CD14-positive monocyte (primary cell): ENCODE data around the gene VPS13A. TPM values are rescaled to one million over a fixed set of nuclear protein-coding genes. Genes with fewer than 3 reads are reported as not detected.

Experiments
- DNase-seq, 3 donors: peaks; one replicate each; pipeline ENCODE4 v3.0.0-alpha.2; 2011 to 2022
- H2AFZ ChIP-seq: 2 replicates; pipeline ENCODE4 v1.6.0; 2012; ENCODE audit warnings: mild to moderate bottlenecking, low read depth, low read length, inconsistent platforms; ENCODE audit not compliant: insufficient read depth, poor library complexity, severe bottlenecking
- H3K27ac ChIP-seq, 2 donors: 1 replicate in 1 of 2; 2 replicates in 1 of 2; pipeline ENCODE4 v1.5.1; 2012 to 2013; ENCODE audit warnings: low read length in 2 of 2, control low read depth in 1 of 2, inconsistent platforms in 1 of 2, low read depth in 1 of 2, mild to moderate bottlenecking in 1 of 2
- H3K27me3 ChIP-seq, 2 donors: one replicate each; pipeline versions ENCODE4 v1.6.0 to v1.6.1; 2011 to 2013; ENCODE audit warnings: low read length in 2 of 2; ENCODE audit not compliant: control insufficient read depth in 2 of 2, insufficient read depth in 2 of 2
- H3K36me3 ChIP-seq, 2 donors: replicated peaks in 1 of 2; 1 replicate in 1 of 2; 2 replicates in 1 of 2; pipeline versions ENCODE4 v1.5.1 to v1.6.1; 2012 to 2013; ENCODE audit warnings: low read length in 2 of 2, control low read depth in 1 of 2, inconsistent platforms in 1 of 2, mild to moderate bottlenecking in 1 of 2; ENCODE audit not compliant: insufficient read depth in 2 of 2, control insufficient read depth in 1 of 2
- H3K4me1 ChIP-seq, 2 donors: 1 replicate in 1 of 2; 2 replicates in 1 of 2; pipeline versions ENCODE4 v1.5.1 to v1.6.1; 2012 to 2013; ENCODE audit warnings: low read length in 2 of 2, control low read depth in 1 of 2, inconsistent platforms in 1 of 2, mild to moderate bottlenecking in 1 of 2, moderate library complexity in 1 of 2; ENCODE audit not compliant: insufficient read depth in 2 of 2, control insufficient read depth in 1 of 2
- H3K4me2 ChIP-seq: replicated peaks from 2 replicates; pipeline ENCODE3; 2012; ENCODE audit warnings: low read length, moderate library complexity, mild to moderate bottlenecking; ENCODE audit not compliant: poor library complexity, severe bottlenecking; ENCODE audit errors: extremely low read depth
- H3K4me3 ChIP-seq, 3 experiments: fragments of 200-600 bp in 1 of 3; sonication (generic) in 1 of 3; replicated peaks in 1 of 3; 1 replicate in 2 of 3; 2 replicates in 1 of 3; pipeline ENCODE4 v1.5.1; 2011 to 2013; ENCODE audit warnings: low read length in 3 of 3, mild to moderate bottlenecking in 3 of 3, control low read depth in 2 of 3, low read depth in 2 of 3, inconsistent platforms in 1 of 3, moderate library complexity in 1 of 3
- H3K79me2 ChIP-seq: 2 replicates; pipeline ENCODE4 v1.6.0; 2012; ENCODE audit warnings: mild to moderate bottlenecking, control low read depth, inconsistent platforms, low read length, moderate library complexity; ENCODE audit not compliant: insufficient read depth
- H3K9ac ChIP-seq: 2 replicates; pipeline ENCODE4 v1.6.0; 2017; ENCODE audit warnings: low read length, mild to moderate bottlenecking; ENCODE audit not compliant: insufficient read depth, poor library complexity, severe bottlenecking
- H3K9me3 ChIP-seq, 2 donors: replicated peaks in 1 of 2; 1 replicate in 1 of 2; 2 replicates in 1 of 2; pipeline versions ENCODE4 v1.5.1 to v1.6.1; 2012 to 2013; ENCODE audit warnings: low read length in 2 of 2, control low read depth in 1 of 2; ENCODE audit not compliant: control insufficient read depth in 1 of 2, insufficient read depth in 1 of 2
- H4K20me1 ChIP-seq: 2 replicates; pipeline ENCODE4 v1.6.0; 2012; ENCODE audit warnings: mild to moderate bottlenecking, low read length, control low read depth, moderate library complexity; ENCODE audit not compliant: insufficient read depth
- H3K27ac Mint-ChIP-seq, 7 donors: one replicate each; pipeline ENCODE4 v1.8.0; 2020; ENCODE audit warnings: mild to moderate bottlenecking in 7 of 7, mixed read lengths in 7 of 7, moderate library complexity in 6 of 7, inconsistent platforms in 2 of 7
- H3K27me3 Mint-ChIP-seq, 3 donors: one replicate each; pipeline ENCODE4 v1.8.0; 2021 to 2022; ENCODE audit warnings: low read depth in 3 of 3, mild to moderate bottlenecking in 3 of 3, mixed read lengths in 3 of 3, moderate library complexity in 3 of 3, inconsistent platforms in 1 of 3
- H3K36me3 Mint-ChIP-seq, 2 donors: one replicate each; pipeline ENCODE4 v1.8.0; 2020; ENCODE audit warnings: mixed read lengths in 2 of 2, inconsistent platforms in 1 of 2, mild to moderate bottlenecking in 1 of 2
- H3K4me1 Mint-ChIP-seq: one replicate; pipeline ENCODE4 v1.8.0; 2020; ENCODE audit warnings: mild to moderate bottlenecking, mixed read lengths
- H3K4me3 Mint-ChIP-seq, 2 donors: one replicate each; pipeline ENCODE4 v1.8.0; 2020; ENCODE audit warnings: mild to moderate bottlenecking in 2 of 2, mixed read lengths in 2 of 2, moderate library complexity in 1 of 2
- H3K9me3 Mint-ChIP-seq, 7 donors: one replicate each; pipeline ENCODE4 v1.8.0; 2020 to 2022; ENCODE audit warnings: mixed read lengths in 7 of 7, mild to moderate bottlenecking in 6 of 7, moderate library complexity in 6 of 7, inconsistent platforms in 2 of 7
- WGBS: methylation state at CpG from one replicate; pipeline ENCODE4 v1.1.5; 2013; ENCODE audit warnings: missing lambda C conversion rate; ENCODE audit not compliant: insufficient coverage; 5-methylcytosine and 5-hydroxymethylcytosine counted together
- intact Hi-C, 2 donors: fragments of 100-400 bp; cut with micrococcal nuclease; formaldehyde crosslinking; loops; one replicate each; pipeline versions ENCODE4 v1.15.0 to v1.15.1; 2023
- polyA plus RNA-seq, 3 donors: library from polyadenylated mRNA; depleted of rRNA in 1 of 3; unstranded in 2 of 3; stranded (reverse) in 1 of 3; fragments of 300-500 nt in 2 of 3; fragments of >200 nt in 1 of 3; fragmentation: Illumina TruSeq in 2 of 3; gene quantifications; 1 replicate in 2 of 3; 2 replicates in 1 of 3; pipeline ENCODE4 v1.2.3, GENCODE V29; 2012 to 2021
- TF ChIP-seq, protein P1 (sequence below): fragments of 200-600 bp; IDR thresholded peaks from one replicate; pipeline ENCODE4 v1.8.0; 2022; ENCODE audit warnings: antibody characterized with exemption, mild to moderate bottlenecking

VPS13A gene
- polyA plus RNA-seq, 3 donors, result 0.27 to 1.8 (median 1.1) TPM

DNA sequence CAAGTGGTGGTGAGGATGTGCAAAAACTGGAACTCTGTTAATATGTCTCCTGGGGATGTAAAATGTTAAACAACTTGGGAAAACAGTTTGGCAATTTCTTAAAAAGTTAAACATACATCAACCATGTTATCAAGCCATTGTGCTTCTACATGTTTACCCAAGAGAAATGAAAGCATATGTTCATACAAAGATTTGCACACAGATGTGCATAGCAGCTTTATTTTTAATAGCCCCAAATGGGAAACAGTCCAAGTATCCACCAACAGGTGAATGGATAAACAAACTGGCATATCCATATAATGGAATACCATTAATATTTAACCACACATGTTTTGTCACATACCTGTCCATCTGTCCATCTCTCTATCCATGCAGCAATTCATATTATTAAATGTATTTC, 6.2 kb downstream of the VPS13A start:
- TF ChIP-seq, protein P1, sequence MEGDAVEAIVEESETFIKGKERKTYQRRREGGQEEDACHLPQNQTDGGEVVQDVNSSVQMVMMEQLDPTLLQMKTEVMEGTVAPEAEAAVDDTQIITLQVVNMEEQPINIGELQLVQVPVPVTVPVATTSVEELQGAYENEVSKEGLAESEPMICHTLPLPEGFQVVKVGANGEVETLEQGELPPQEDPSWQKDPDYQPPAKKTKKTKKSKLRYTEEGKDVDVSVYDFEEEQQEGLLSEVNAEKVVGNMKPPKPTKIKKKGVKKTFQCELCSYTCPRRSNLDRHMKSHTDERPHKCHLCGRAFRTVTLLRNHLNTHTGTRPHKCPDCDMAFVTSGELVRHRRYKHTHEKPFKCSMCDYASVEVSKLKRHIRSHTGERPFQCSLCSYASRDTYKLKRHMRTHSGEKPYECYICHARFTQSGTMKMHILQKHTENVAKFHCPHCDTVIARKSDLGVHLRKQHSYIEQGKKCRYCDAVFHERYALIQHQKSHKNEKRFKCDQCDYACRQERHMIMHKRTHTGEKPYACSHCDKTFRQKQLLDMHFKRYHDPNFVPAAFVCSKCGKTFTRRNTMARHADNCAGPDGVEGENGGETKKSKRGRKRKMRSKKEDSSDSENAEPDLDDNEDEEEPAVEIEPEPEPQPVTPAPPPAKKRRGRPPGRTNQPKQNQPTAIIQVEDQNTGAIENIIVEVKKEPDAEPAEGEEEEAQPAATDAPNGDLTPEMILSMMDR, result no peak
- Histone ChIP-seq H4K20me1 (no peaks in the 10 kb centered on the region), H3K4me3 (no peak overlapping the region), H3K79me2 (peaks cover 12% of the 10 kb centered on the region), H3K9ac (no peak overlapping the region), H3K27ac (no peak overlapping the region), H3K36me3 (no peaks in the 10 kb centered on the region), H2AFZ (no peak overlapping the region), H3K4me1 (peaks cover 6 to 9% of the 10 kb centered on the region in 2 donors), H3K9me3 (no peaks in the 10 kb centered on the region), H3K27me3 (no peaks in the 10 kb centered on the region), H3K4me2 (no peak overlapping the region)
- intact Hi-C loops, result no loop called here
- Mint-ChIP-seq H3K27ac (no peak overlapping the region), H3K36me3 (peaks cover 0 to 2% of the 10 kb centered on the region in 2 donors), H3K9me3 (peaks cover 1 to 9% (median 5%) of the 10 kb centered on the region in 7 donors), H3K4me3 (no peak overlapping the region), H3K27me3 (no peaks in the 10 kb centered on the region), H3K4me1 (peaks cover 14% of the 10 kb centered on the region)
- no peak for DNase-seq

DNA sequence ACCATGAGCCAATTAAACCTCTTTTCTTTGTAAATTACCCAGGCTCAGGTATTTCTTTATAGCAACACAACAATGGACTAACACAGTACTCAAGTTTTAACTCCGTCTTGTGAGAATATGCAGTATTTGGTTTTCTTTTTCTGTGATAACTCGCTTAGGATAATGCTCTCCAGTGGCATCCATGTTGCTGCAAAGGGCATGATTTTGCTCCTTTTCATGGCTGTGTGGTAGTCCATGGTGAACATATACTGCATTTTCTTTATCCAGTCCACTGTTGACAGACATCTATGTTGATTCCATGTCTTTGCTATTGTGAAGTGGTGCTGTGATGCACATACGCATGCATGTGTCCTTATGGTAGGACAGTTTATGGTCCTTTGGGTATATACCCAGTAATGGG, 10.9 kb downstream of the VPS13A start:
- H3K4me1 ChIP-seq, result no peaks in the 10 kb centered on the region
- Mint-ChIP-seq H3K36me3 (no peaks in the 10 kb centered on the region), H3K4me3 (no peak overlapping the region), H3K27ac (no peak overlapping the region), H3K4me1 (no peaks in the 10 kb centered on the region), H3K9me3 (peaks cover 1 to 14% (median 7%) of the 10 kb centered on the region in 7 donors), H3K27me3 (no peaks in the 10 kb centered on the region)
- H3K9ac ChIP-seq, result no peak overlapping the region
- no peak overlapping the region for H3K27ac ChIP-seq
- H3K27me3 ChIP-seq, result no peaks in the 10 kb centered on the region
- H3K36me3 ChIP-seq, result no peaks in the 10 kb centered on the region
- WGBS, result 94% methylated on average over 3 of the region's 3 CpGs
- no peak overlapping the region for H3K4me3 ChIP-seq
- TF ChIP-seq, protein P1, result no peak
- H3K4me2 ChIP-seq, result no peak overlapping the region
- H3K79me2 ChIP-seq, result peaks cover 5% of the 10 kb centered on the region
- intact Hi-C loops, result no loop called here
- DNase-seq, result no peak
- no peaks in the 10 kb centered on the region for H4K20me1 ChIP-seq
- H2AFZ ChIP-seq, result no peak overlapping the region
- H3K9me3 ChIP-seq, result no peaks in the 10 kb centered on the region
